K562 (cell line): Measurements from ENCODE around the gene DEK. TPM values are rescaled to one million over a fixed set of nuclear protein-coding genes. Genes with fewer than 3 reads are reported as not detected.

Experiments used
- ELK1 ChIP-seq: sonication (generic); formaldehyde crosslinking; IDR thresholded peaks from 2 replicates; pipeline ENCODE4 v1.8.1; 2022; ENCODE audit warnings: missing genetic modification reagents
- ESRRB ChIP-seq: fragments of 250-450 bp; sonication (Bioruptor Pico); IDR thresholded peaks from 2 replicates; pipeline ENCODE4 v1.5.0; 2020; ENCODE audit warnings: mild to moderate bottlenecking, moderate library complexity, borderline replicate concordance
- FOXJ3 ChIP-seq: sonication (generic); formaldehyde crosslinking; IDR thresholded peaks from 2 replicates; pipeline ENCODE4 v1.4.0; 2020; ENCODE audit warnings: mild to moderate bottlenecking, missing genetic modification reagents
- NKRF ChIP-seq: fragments of 450-650 bp; IDR thresholded peaks from 2 replicates; pipeline ENCODE4 v1.6.1; 2016; ENCODE audit warnings: borderline replicate concordance
- POLR2B ChIP-seq: fragments of 450-650 bp; IDR thresholded peaks from 2 replicates; pipeline ENCODE4 v1.6.1; 2018; ENCODE audit warnings: low read depth; ENCODE audit not compliant: partially characterized antibody
- RNF219 ChIP-seq: fragments of 250-450 bp; sonication (Bioruptor Pico); IDR thresholded peaks from 2 replicates; pipeline ENCODE4 v1.5.0; 2022; ENCODE audit warnings: mild to moderate bottlenecking
- ZFP1 ChIP-seq: fragments of 450-650 bp; formaldehyde crosslinking; IDR thresholded peaks from 2 replicates; pipeline ENCODE4 v1.4.0; 2020; ENCODE audit warnings: mild to moderate bottlenecking, mixed read lengths
- polyA plus RNA-seq, 8 experiments: library from polyadenylated mRNA; depleted of rRNA in 4 of 8; stranded (reverse) in 5 of 8; unstranded in 3 of 8; fragments of >200 nt; fragmentation: Nextera tagmentation in 2 of 8; fragmentation: Illumina TruSeq in 1 of 8; extraction: Ambion mirVana in 2 of 8; extraction: Trizol in 1 of 8; gene quantifications; 2 replicates each; pipeline versions ENCODE4 v1.2.1 to v1.2.3, GENCODE V29; 2011 to 2014; ENCODE audit warnings: inconsistent platforms in 1 of 8, missing spikeins in 1 of 8
- total RNA-seq, 7 experiments: library from RNA; depleted of rRNA in 6 of 7; stranded (reverse); fragments of >200 nt in 6 of 7; fragmentation: Illumina TruSeq in 2 of 7; extraction: Trizol in 2 of 7; gene quantifications; 2 replicates each; pipeline versions ENCODE4 v1.2.1 to v1.2.3, GENCODE V29; 2011 to 2021; ENCODE audit warnings: low replicate concordance in 1 of 7

Gene DEK
- total and polyA plus RNA-seq, 9 of the 15 experiments (the other 6 are each of a cell fraction or from before 2014, with no cell fraction given), result 82.3 to 338 (median 184) TPM

GRCh38 chr6:18270216-18270615 is 5.9 kb upstream of the DEK start (continued):
- TF ChIP-seq POLR2B (no peak), FOXJ3 (CRISPR knock-in tag) (no peak), NKRF (no peak), ZFP1 (CRISPR knock-in tag) (no peak), ELK1 (CRISPR knock-in tag) (no peak), RNF219 (CRISPR knock-in tag) (no peak), ESRRB (no peak)
